Spinal cord (tissue), 4 donors: Measurements from ENCODE around the gene PPP1R1A. TPM values are rescaled to one million over a fixed set of nuclear protein-coding genes. Genes with fewer than 3 reads are reported as not detected.

Experiments
- polyA plus RNA-seq, 2 donors: library from polyadenylated mRNA; unstranded; fragments of 120-200 nt; gene quantifications; one replicate each; pipeline ENCODE4 v1.2.1, GENCODE V29; 2013; ENCODE audit not compliant: insufficient read length in 2 of 2
- total RNA-seq, 2 donors: library from RNA; depleted of rRNA in 1 of 2; stranded (reverse); fragments of 120-200 nt in 1 of 2; fragments of >200 nt in 1 of 2; gene quantifications; one replicate each; pipeline versions ENCODE4 v1.2.3 to v1.2.4, GENCODE V29; 2013 to 2014

PPP1R1A gene
- total and polyA plus RNA-seq, 4 donors, result 9.4 to 129 (median 68.6) TPM

Other genes with a start within 250 kb of the PPP1R1A start
- gene GPR84, start 224.2 kb downstream of the PPP1R1A start, total RNA-seq, result under 1 TPM; 0.33 to 0.99 TPM
- under 1 TPM; 0.41 to 0.79 TPM for gene GPR84, start 224.2 kb downstream of the PPP1R1A start, polyA plus RNA-seq
- gene ZNF385A, start 203.9 kb downstream of the PPP1R1A start, total RNA-seq, result 1 to 10 TPM; 5.0 to 6.9 TPM
- gene ZNF385A, start 203.9 kb downstream of the PPP1R1A start, polyA plus RNA-seq, result 10 to 100 TPM; 38.2 to 40.8 TPM
- gene ITGA5, start 169.4 kb downstream of the PPP1R1A start, total RNA-seq, result 10 to 100 TPM; 20.8 to 43.0 TPM
- 10 to 100 TPM; 12.3 to 19.3 TPM for gene ITGA5, start 169.4 kb downstream of the PPP1R1A start, polyA plus RNA-seq
- under 1 TPM; 0.17 to 0.40 TPM for gene GTSF1, start 115.1 kb downstream of the PPP1R1A start, total RNA-seq
- 1 to 10 TPM in 1 of 2 donors, under 1 TPM in 1; 0.33 to 2.3 TPM for gene GTSF1, start 115.1 kb downstream of the PPP1R1A start, polyA plus RNA-seq
- 10 to 100 TPM; 11.5 to 23.9 TPM for gene NCKAP1L, start 90.9 kb downstream of the PPP1R1A start, total RNA-seq
- gene NCKAP1L, start 90.9 kb downstream of the PPP1R1A start, polyA plus RNA-seq, result 10 to 100 TPM in 1 of 2 donors, 1 to 10 TPM in 1; 8.4 to 13.2 TPM
- 10 to 100 TPM; 10.1 to 29.1 TPM for gene PDE1B, start 39.1 kb downstream of the PPP1R1A start, total RNA-seq
- 10 to 100 TPM; 47.5 to 57.9 TPM for gene PDE1B, start 39.1 kb downstream of the PPP1R1A start, polyA plus RNA-seq
- not detected for gene LACRT, start 46.2 kb upstream of the PPP1R1A start, total RNA-seq
- not detected for gene LACRT, start 46.2 kb upstream of the PPP1R1A start, polyA plus RNA-seq
- not detected for gene DCD, start 59.7 kb upstream of the PPP1R1A start, total RNA-seq
- not detected for gene DCD, start 59.7 kb upstream of the PPP1R1A start, polyA plus RNA-seq